HG03342 (cell line): ENCODE results near the gene DUSP5.
A peak's percentile ranks its signal among the peaks of the same experiment; 100 is the strongest.

Source experiments
- ATAC-seq: cut with Tn5 transposase; IDR thresholded peaks from one replicate; pipeline ENCODE4 v1.9.1; 2021; ENCODE audit warnings: mild to moderate bottlenecking, moderate library complexity; ENCODE audit not compliant: unreplicated experiment

DUSP5 gene

GRCh38 chr10:110544958-110545537, 47.3 kb downstream of the DUSP5 start:
- no peak for ATAC-seq

GRCh38 chr10:110546077-110546476, 48.4 kb downstream of the DUSP5 start:
- no peak for ATAC-seq

- ATAC-seq = no peak
Measured at GRCh38 chr10:110546499-110547110, 48.9 kb downstream of the DUSP5 start.

- peak; percentile 66 for ATAC-seq
Measured at GRCh38 chr10:110547139-110547761, 49.5 kb downstream of the DUSP5 start.

- no peak for ATAC-seq
Measured at GRCh38 chr10:110548002-110548401, 50.3 kb downstream of the DUSP5 start.

GRCh38 chr10:110549211-110549610, 51.5 kb downstream of the DUSP5 start:
- no peak for ATAC-seq

- ATAC-seq = no peak
Measured at GRCh38 chr10:110553905-110554304, 56.2 kb downstream of the DUSP5 start.

GRCh38 chr10:110556296-110556695, 58.6 kb downstream of the DUSP5 start:
- ATAC-seq = no peak

- ATAC-seq = peak; percentile 52
Measured at GRCh38 chr10:110556969-110557601, 59.4 kb downstream of the DUSP5 start.

GRCh38 chr10:110558041-110558440, 60.3 kb downstream of the DUSP5 start:
- ATAC-seq = no peak

GRCh38 chr10:110560012-110560411, 62.3 kb downstream of the DUSP5 start:
- ATAC-seq = no peak
